ENCODE results near the gene CPNE1. TPM values are rescaled to one million over a fixed set of nuclear protein-coding genes. Genes with fewer than 3 reads are reported as not detected.

CPNE1 gene
- total RNA-seq, 5 donors from 2014 or later (not counting 1 experiment from before 2014, with no cell fraction given): 284 to 408 (median 324) TPM

GRCh38 chr20:35607003-35607735, 57.5 kb downstream of the CPNE1 start:
- DNase-seq: no peak
- Mint-ChIP-seq H3K36me3 (no peaks in the 10 kb centered on the region), H3K9me3 (no peaks in the 10 kb centered on the region), H3K27ac (no peak overlapping the region), H3K27me3 (no peaks in the 10 kb centered on the region), H3K4me3 (no peak overlapping the region), H3K4me1 (peaks cover 0 to 4% (median 0%) of the 10 kb centered on the region in 3 donors)
- ChIA-PET POLR2A (interaction anchor here (0.6 kb wide), 2 partner anchors 12 to 883 kb away, joined by 4 to 10 read pairs; no protein-coding TSS in a partner anchor), CTCF (interaction anchor here in 1 of 2 donors (0.6 to 1.0 kb wide), 2 partner anchors 11 to 67 kb away, joined by 3 read pairs; no protein-coding TSS in a partner anchor)
- Histone ChIP-seq H3K9me3 (no peaks in the 10 kb centered on the region), H3K4me1 (ENCODE audit: control insufficient read depth in 1 of 2, extremely low read depth in 1 of 2, insufficient read depth in 2 of 2, low read length in 2 of 2) (peaks cover 0 to 3% of the 10 kb centered on the region in 2 experiments), H3K4me3 (ENCODE audit: control insufficient read depth in 1 of 2, extremely low read depth in 1 of 2, low read length in 1 of 2) (no peak overlapping the region), H3K27ac (ENCODE audit: low read length) (no peak overlapping the region), H3K27me3 (replicated peaks in 1 of 2; ENCODE audit: control insufficient read depth in 2 of 2, extremely low read depth in 1 of 2, insufficient read depth in 2 of 2, low read length in 1 of 2) (peaks cover 0 to 27% of the 10 kb centered on the region in 2 experiments), H3K36me3 (ENCODE audit: control insufficient read depth in 2 of 2, extremely low read depth in 1 of 2, insufficient read depth in 1 of 2, low read length in 1 of 2) (no peaks in the 10 kb centered on the region)
- 82% methylated on average over 10 of the region's 14 CpGs for WGBS (ENCODE audit: insufficient coverage)
- no peak for ATAC-seq (replicated peaks in 1 of 4)

GRCh38 chr20:35606127-35606526, 58.6 kb downstream of the CPNE1 start:
- POLR2A ChIA-PET: interaction anchor here (0.6 kb wide), 2 partner anchors 12 to 80 kb away, joined by 7 read pairs; no protein-coding TSS in a partner anchor
- CTCF ChIA-PET: no interaction called here
- H3K4me3 ChIP-seq (ENCODE audit: control insufficient read depth in 1 of 2, extremely low read depth in 1 of 2, low read length in 1 of 2): no peak overlapping the region
- Mint-ChIP-seq H3K9me3 (no peaks in the 10 kb centered on the region), H3K27me3 (peaks cover 0 to 4% of the 10 kb centered on the region in 2 donors), H3K4me1 (peaks cover 0 to 11% (median 4%) of the 10 kb centered on the region in 3 donors), H3K36me3 (no peaks in the 10 kb centered on the region), H3K4me3 (no peak overlapping the region), H3K27ac (no peak overlapping the region)
- DNase-seq: no peak
- no peaks in the 10 kb centered on the region for H3K36me3 ChIP-seq (ENCODE audit: control insufficient read depth in 2 of 2, extremely low read depth in 1 of 2, insufficient read depth in 1 of 2, low read length in 1 of 2)
- WGBS (ENCODE audit: insufficient coverage): 83% methylated on average over 3 of the region's 4 CpGs
- peaks cover 0 to 36% of the 10 kb centered on the region in 2 experiments for H3K27me3 ChIP-seq (replicated peaks in 1 of 2; ENCODE audit: control insufficient read depth in 2 of 2, extremely low read depth in 1 of 2, insufficient read depth in 2 of 2, low read length in 1 of 2)
- H3K27ac ChIP-seq (ENCODE audit: low read length): no peak overlapping the region
- no peak for ATAC-seq (replicated peaks in 1 of 4)
- H3K4me1 ChIP-seq (ENCODE audit: control insufficient read depth in 1 of 2, extremely low read depth in 1 of 2, insufficient read depth in 2 of 2, low read length in 2 of 2): peaks cover 0 to 11% of the 10 kb centered on the region in 2 experiments
- no peaks in the 10 kb centered on the region for H3K9me3 ChIP-seq

GRCh38 chr20:35604449-35604747, 60.3 kb downstream of the CPNE1 start:
- POLR2A ChIA-PET: no interaction called here
- no peaks in the 10 kb centered on the region for H3K9me3 ChIP-seq
- Mint-ChIP-seq H3K27me3 (peaks cover 0 to 6% of the 10 kb centered on the region in 2 donors), H3K4me3 (no peak overlapping the region), H3K4me1 (peaks cover 0 to 14% (median 7%) of the 10 kb centered on the region in 3 donors), H3K36me3 (no peaks in the 10 kb centered on the region), H3K27ac (no peak overlapping the region), H3K9me3 (no peaks in the 10 kb centered on the region)
- peaks cover 4 to 47% of the 10 kb centered on the region in 2 experiments for H3K27me3 ChIP-seq (replicated peaks in 1 of 2; ENCODE audit: control insufficient read depth in 2 of 2, extremely low read depth in 1 of 2, insufficient read depth in 2 of 2, low read length in 1 of 2)
- CTCF ChIA-PET: interaction anchor here (0.7 to 1.1 kb wide), 2 partner anchors 11 to 13 kb away, joined by 4 to 9 read pairs; partner anchors contain the start of gene SPAG4 (in 1 of the 2)
- H3K4me1 ChIP-seq (ENCODE audit: control insufficient read depth in 1 of 2, extremely low read depth in 1 of 2, insufficient read depth in 2 of 2, low read length in 2 of 2): peaks cover 0 to 19% of the 10 kb centered on the region in 2 experiments
- no peak overlapping the region for H3K4me3 ChIP-seq (ENCODE audit: control insufficient read depth in 1 of 2, extremely low read depth in 1 of 2, low read length in 1 of 2)
- ATAC-seq (replicated peaks in 1 of 4) (no peak), DNase-seq (peak in 1 of 35 experiments; percentile 19)
- no peaks in the 10 kb centered on the region for H3K36me3 ChIP-seq (ENCODE audit: control insufficient read depth in 2 of 2, extremely low read depth in 1 of 2, insufficient read depth in 1 of 2, low read length in 1 of 2)
- no peak overlapping the region for H3K27ac ChIP-seq (ENCODE audit: low read length)
- 81% methylated on average over 2 of the region's 4 CpGs for WGBS (ENCODE audit: insufficient coverage)

- no peak overlapping the region for H3K27ac ChIP-seq (ENCODE audit: low read length)
- Mint-ChIP-seq H3K9me3 (no peaks in the 10 kb centered on the region), H3K4me3 (peak overlapping the region in 1 of 3 donors; percentile 81), H3K36me3 (no peaks in the 10 kb centered on the region), H3K27ac (no peak overlapping the region), H3K4me1 (peaks cover 0 to 14% (median 7%) of the 10 kb centered on the region in 3 donors), H3K27me3 (peaks cover 0 to 9% of the 10 kb centered on the region in 2 donors)
- no peak overlapping the region for H3K4me3 ChIP-seq (ENCODE audit: control insufficient read depth in 1 of 2, extremely low read depth in 1 of 2, low read length in 1 of 2)
- ATAC-seq (replicated peaks in 1 of 4): no peak
- WGBS (ENCODE audit: insufficient coverage): 96% methylated on average over 9 of the region's 11 CpGs
- POLR2A ChIA-PET: no interaction called here
- no peaks in the 10 kb centered on the region for H3K9me3 ChIP-seq
- peaks cover 4 to 51% of the 10 kb centered on the region in 2 experiments for H3K27me3 ChIP-seq (replicated peaks in 1 of 2; ENCODE audit: control insufficient read depth in 2 of 2, extremely low read depth in 1 of 2, insufficient read depth in 2 of 2, low read length in 1 of 2)
- CTCF ChIA-PET: interaction anchor here (0.6 to 1.1 kb wide), 3 partner anchors 12 to 13 kb away, joined by 4 to 9 read pairs (median 5); partner anchors contain the start of gene SPAG4 (in 2 of the 2)
- DNase-seq: no peak
- peaks cover 0 to 19% of the 10 kb centered on the region in 2 experiments for H3K4me1 ChIP-seq (ENCODE audit: control insufficient read depth in 1 of 2, extremely low read depth in 1 of 2, insufficient read depth in 2 of 2, low read length in 2 of 2)
- H3K36me3 ChIP-seq (ENCODE audit: control insufficient read depth in 2 of 2, extremely low read depth in 1 of 2, insufficient read depth in 1 of 2, low read length in 1 of 2): no peaks in the 10 kb centered on the region
These were observed 60.8 kb downstream of the CPNE1 start for GRCh38 chr20:35603695-35604448.

GRCh38 chr20:35602851-35603495, 61.7 kb downstream of the CPNE1 start:
- DNase-seq (no peak), ATAC-seq (replicated peaks in 1 of 4) (no peak)
- H3K36me3 Mint-ChIP-seq: no peaks in the 10 kb centered on the region
- no peak overlapping the region for H3K27ac Mint-ChIP-seq
- Histone ChIP-seq H3K4me3 (ENCODE audit: control insufficient read depth in 1 of 2, extremely low read depth in 1 of 2, low read length in 1 of 2) (no peak overlapping the region), H3K9me3 (no peaks in the 10 kb centered on the region), H3K36me3 (ENCODE audit: control insufficient read depth in 2 of 2, extremely low read depth in 1 of 2, insufficient read depth in 1 of 2, low read length in 1 of 2) (no peaks in the 10 kb centered on the region), H3K4me1 (ENCODE audit: control insufficient read depth in 1 of 2, extremely low read depth in 1 of 2, insufficient read depth in 2 of 2, low read length in 2 of 2) (peaks cover 0 to 19% of the 10 kb centered on the region in 2 experiments), H3K27me3 (replicated peaks in 1 of 2; ENCODE audit: control insufficient read depth in 2 of 2, extremely low read depth in 1 of 2, insufficient read depth in 2 of 2, low read length in 1 of 2) (peaks cover 4 to 53% of the 10 kb centered on the region in 2 experiments), H3K27ac (ENCODE audit: low read length) (no peak overlapping the region)
- ChIA-PET CTCF (no interaction called here), POLR2A (no interaction called here)
- WGBS (ENCODE audit: insufficient coverage): 87% methylated on average over 6 of the region's 15 CpGs
- peak overlapping the region in 2 of 3 donors; percentile 25 to 81 for H3K4me3 Mint-ChIP-seq
- peaks cover 0 to 14% (median 7%) of the 10 kb centered on the region in 3 donors for H3K4me1 Mint-ChIP-seq
- H3K27me3 Mint-ChIP-seq: peaks cover 0 to 11% of the 10 kb centered on the region in 2 donors
- no peaks in the 10 kb centered on the region for H3K9me3 Mint-ChIP-seq

GRCh38 chr20:35601990-35602389, 62.7 kb downstream of the CPNE1 start:
- H3K9me3 ChIP-seq: no peaks in the 10 kb centered on the region
- H3K4me3 Mint-ChIP-seq: peak overlapping the region in 2 of 3 donors; percentile 34 to 81
- no peak overlapping the region for H3K27ac Mint-ChIP-seq
- peak overlapping the region; percentile 52 to 69 for H3K4me3 ChIP-seq (ENCODE audit: control insufficient read depth in 1 of 2, extremely low read depth in 1 of 2, low read length in 1 of 2)
- peaks cover 0 to 14% (median 7%) of the 10 kb centered on the region in 3 donors for H3K4me1 Mint-ChIP-seq
- CTCF ChIA-PET: interaction anchor here in 1 of 2 donors (1.0 to 1.9 kb wide), 6 partner anchors 15 to 283 kb away, joined by 3 to 17 read pairs (median 4); partner anchors contain the start of genes ERGIC3, ROMO1 and SPAG4
- no peak overlapping the region for H3K27ac ChIP-seq (ENCODE audit: low read length)
- H3K27me3 Mint-ChIP-seq: peaks cover 0 to 11% of the 10 kb centered on the region in 2 donors
- DNase-seq (no peak), ATAC-seq (replicated peaks in 1 of 4) (no peak)
- no peaks in the 10 kb centered on the region for H3K9me3 Mint-ChIP-seq
- H3K36me3 Mint-ChIP-seq: no peaks in the 10 kb centered on the region
- peaks cover 4 to 53% of the 10 kb centered on the region in 2 experiments for H3K27me3 ChIP-seq (replicated peaks in 1 of 2; ENCODE audit: control insufficient read depth in 2 of 2, extremely low read depth in 1 of 2, insufficient read depth in 2 of 2, low read length in 1 of 2)
- WGBS (ENCODE audit: insufficient coverage): 50% methylated on average over 20 of the region's 30 CpGs
- H3K4me1 ChIP-seq (ENCODE audit: control insufficient read depth in 1 of 2, extremely low read depth in 1 of 2, insufficient read depth in 2 of 2, low read length in 2 of 2): peaks cover 0 to 19% of the 10 kb centered on the region in 2 experiments
- H3K36me3 ChIP-seq (ENCODE audit: control insufficient read depth in 2 of 2, extremely low read depth in 1 of 2, insufficient read depth in 1 of 2, low read length in 1 of 2): no peaks in the 10 kb centered on the region
- POLR2A ChIA-PET: interaction anchor here in 1 of 2 donors (0.6 kb wide), 1 partner anchor 14 kb away, joined by 3 read pairs; the partner anchor contains the start of gene SPAG4

Data from T-cell (primary cell).